ENCODE measurements around the gene TMTC2. TPM values are rescaled to one million over a fixed set of nuclear protein-coding genes. Genes with fewer than 3 reads are reported as not detected.

The TMTC2 gene
- total RNA-seq, 2 experiments from 2014 or later: 2.5 to 3.1 TPM

GRCh38 chr12:82730953-82731459 is 44.3 kb downstream of the TMTC2 start:
- ATAC-seq (no peak), DNase-seq (no peak)
- Mint-ChIP-seq H3K4me3 (no peak overlapping the region), H3K4me1 (ENCODE audit: low read depth) (no peaks in the 10 kb centered on the region), H3K27ac (no peak overlapping the region), H3K27me3 (no peaks in the 10 kb centered on the region), H3K9me3 (peaks cover 3% of the 10 kb centered on the region), H3K36me3 (ENCODE audit: low read depth) (no peaks in the 10 kb centered on the region)
- POLR2A ChIA-PET: interaction anchor here (1.0 to 1.2 kb wide), 2 partner anchors 28 to 45 kb away, joined by 3 read pairs; no protein-coding TSS in a partner anchor
- TF ChIP-seq CTCF (IDR thresholded peaks at IDR 0.05): no peak
- intact Hi-C loops (cut with micrococcal nuclease): no loop called here
- CTCF ChIA-PET: interaction anchor here (1.1 kb wide), 1 partner anchor 45 kb away, joined by 3 read pairs; no protein-coding TSS in a partner anchor

GRCh38 chr12:82740129-82741000 is 53.7 kb downstream of the TMTC2 start:
- Mint-ChIP-seq H3K4me3 (no peak overlapping the region), H3K4me1 (ENCODE audit: low read depth) (no peaks in the 10 kb centered on the region), H3K36me3 (ENCODE audit: low read depth) (no peaks in the 10 kb centered on the region), H3K9me3 (no peaks in the 10 kb centered on the region), H3K27ac (no peak overlapping the region), H3K27me3 (no peaks in the 10 kb centered on the region)
- intact Hi-C loops (cut with micrococcal nuclease): no loop called here
- TF ChIP-seq CTCF (IDR thresholded peaks at IDR 0.05): no peak
- POLR2A ChIA-PET: no interaction called here
- CTCF ChIA-PET: no interaction called here
- DNase-seq: no peak
- ATAC-seq: no peak

- no peaks in the 10 kb centered on the region for H3K27me3 Mint-ChIP-seq
- ATAC-seq (no peak), DNase-seq (no peak)
- POLR2A ChIA-PET: no interaction called here
- no peak for TF ChIP-seq CTCF (IDR thresholded peaks at IDR 0.05)
- CTCF ChIA-PET: no interaction called here
- H3K4me1 Mint-ChIP-seq (ENCODE audit: low read depth): no peaks in the 10 kb centered on the region
- H3K27ac Mint-ChIP-seq: no peak overlapping the region
- H3K9me3 Mint-ChIP-seq: no peaks in the 10 kb centered on the region
- no peak overlapping the region for H3K4me3 Mint-ChIP-seq
- intact Hi-C loops (cut with micrococcal nuclease): no loop called here
- no peaks in the 10 kb centered on the region for H3K36me3 Mint-ChIP-seq (ENCODE audit: low read depth)
Observed at GRCh38 chr12:82745063-82745674, 58.5 kb downstream of the TMTC2 start.

- ChIA-PET CTCF (no interaction called here), POLR2A (no interaction called here)
- no peaks in the 10 kb centered on the region for H3K36me3 Mint-ChIP-seq (ENCODE audit: low read depth)
- ATAC-seq (no peak), DNase-seq (no peak)
- no peaks in the 10 kb centered on the region for H3K4me1 Mint-ChIP-seq (ENCODE audit: low read depth)
- H3K27me3 Mint-ChIP-seq: no peaks in the 10 kb centered on the region
- H3K9me3 Mint-ChIP-seq: no peaks in the 10 kb centered on the region
- no peak overlapping the region for H3K4me3 Mint-ChIP-seq
- intact Hi-C loops (cut with micrococcal nuclease): no loop called here
- H3K27ac Mint-ChIP-seq: no peak overlapping the region
- TF ChIP-seq CTCF (IDR thresholded peaks at IDR 0.05): no peak
Observed at GRCh38 chr12:82745807-82746206, 59.1 kb downstream of the TMTC2 start.

GRCh38 chr12:82746668-82747067 is 60.0 kb downstream of the TMTC2 start:
- Mint-ChIP-seq H3K27ac (no peak overlapping the region), H3K36me3 (ENCODE audit: low read depth) (no peaks in the 10 kb centered on the region), H3K27me3 (no peaks in the 10 kb centered on the region), H3K9me3 (no peaks in the 10 kb centered on the region), H3K4me1 (ENCODE audit: low read depth) (no peaks in the 10 kb centered on the region), H3K4me3 (no peak overlapping the region)
- ATAC-seq (no peak), DNase-seq (no peak)
- ChIA-PET CTCF (no interaction called here), POLR2A (interaction anchor here (0.6 kb wide), 1 partner anchor 338 kb away, joined by 4 read pairs; no protein-coding TSS in a partner anchor)
- no peak for TF ChIP-seq CTCF (IDR thresholded peaks at IDR 0.05)
- intact Hi-C loops (cut with micrococcal nuclease): no loop called here

All from activated CD8-positive, alpha-beta T cell treated with anti-CD3 and anti-CD28 coated beads for 36 hours (primary cell).